Skin of body (tissue), 2 donors: ENCODE results near the gene RTP2. TPM values are rescaled to one million over a fixed set of nuclear protein-coding genes. Genes with fewer than 3 reads are reported as not detected.

Source experiments
- DNase-seq: peaks from one replicate; lab custom pipeline; 2025; lab: John Stamatoyannopoulos, UW
- total RNA-seq: library from RNA; depleted of rRNA; stranded (reverse); fragments of >200 nt; gene quantifications from one replicate; pipeline ENCODE4 v1.2.3, GENCODE V29; 2014

RTP2 gene
- total RNA-seq, 1 donor from 2014 or later, result not detected

- DNase-seq, result peak; percentile 98
Observed at GRCh38 chr3:187738331-187739093, 36.2 kb upstream of the RTP2 start.

- DNase-seq, result peak; percentile 80
Observed at GRCh38 chr3:187738071-187738330, 35.6 kb upstream of the RTP2 start.

- peak; percentile 71 for DNase-seq
Observed at GRCh38 chr3:187737368-187738070, 35.2 kb upstream of the RTP2 start.

GRCh38 chr3:187737006-187737367, 34.6 kb upstream of the RTP2 start:
- DNase-seq, result no peak

GRCh38 chr3:187736418-187736871, 34.1 kb upstream of the RTP2 start:
- no peak for DNase-seq

GRCh38 chr3:187735837-187736236, 33.5 kb upstream of the RTP2 start:
- no peak for DNase-seq

- DNase-seq, result no peak
Observed at GRCh38 chr3:187735383-187735782, 33.0 kb upstream of the RTP2 start.

- DNase-seq, result no peak
Observed at GRCh38 chr3:187734841-187735240, 32.5 kb upstream of the RTP2 start.

- DNase-seq, result no peak
Observed at GRCh38 chr3:187733371-187733770, 31.0 kb upstream of the RTP2 start.

- no peak for DNase-seq
Observed at GRCh38 chr3:187729598-187729997, 27.2 kb upstream of the RTP2 start.

- no peak for DNase-seq
Observed at GRCh38 chr3:187728940-187729583, 26.7 kb upstream of the RTP2 start.

- DNase-seq, result no peak
Observed at GRCh38 chr3:187728248-187728647, 25.9 kb upstream of the RTP2 start.

- no peak for DNase-seq
Observed at GRCh38 chr3:187726564-187726963, 24.2 kb upstream of the RTP2 start.

GRCh38 chr3:187725653-187726370, 23.5 kb upstream of the RTP2 start:
- DNase-seq, result peak; percentile 63

GRCh38 chr3:187725224-187725623, 22.9 kb upstream of the RTP2 start:
- DNase-seq, result no peak

- DNase-seq, result no peak
Observed at GRCh38 chr3:187722206-187722612, 19.9 kb upstream of the RTP2 start.

GRCh38 chr3:187721055-187721454, 18.7 kb upstream of the RTP2 start:
- DNase-seq, result no peak

- no peak for DNase-seq
Observed at GRCh38 chr3:187720337-187720670, 17.9 kb upstream of the RTP2 start.

GRCh38 chr3:187719628-187720336, 17.4 kb upstream of the RTP2 start:
- DNase-seq, result no peak

- no peak for DNase-seq
Observed at GRCh38 chr3:187718802-187719201, 16.4 kb upstream of the RTP2 start.

- DNase-seq, result no peak
Observed at GRCh38 chr3:187717572-187717971, 15.2 kb upstream of the RTP2 start.
